HepG2 (cell line): ENCODE results near the gene C5orf24. TPM values are rescaled to one million over a fixed set of nuclear protein-coding genes. Genes with fewer than 3 reads are reported as not detected.
A peak's percentile ranks its signal among the peaks of the same experiment; 100 is the strongest.

Experiments
- ATAC-seq: fragments of 200-7000 bp; cut with Tn5 transposase; 3 replicates; pipeline ENCODE4 v1.9.1; 2020; ENCODE audit warnings: mild to moderate bottlenecking, moderate library complexity
- BruUV-seq: library from RNA; stranded (reverse); fragments of 400-500 nt; replicated peaks from 2 replicates; lab custom pipeline; 2021; lab: Mats Ljungman, UMichigan
- CTCF ChIA-PET: fragments of 300-600 bp; formaldehyde crosslinking; extraction: SDS; loops from one replicate; lab custom pipeline; 2021; ENCODE audit warnings: low total read pairs, inconsistent platforms, low intra/inter-chr PET ratio; lab: Yijun Ruan, JAX
- POLR2A ChIA-PET: fragments of 350-600 bp; sonication (Branson Sonifier 250); formaldehyde crosslinking; loops from one replicate; lab custom pipeline; 2020; ENCODE audit warnings: antibody characterized with exemption, inconsistent platforms; lab: Yijun Ruan, JAX
- DNase-seq: peaks from one replicate; pipeline ENCODE4 v3.0.0-alpha.2; 2015; ENCODE audit warnings: low spot score
- FAIRE-seq: peaks from 3 replicates; lab custom pipeline; 2011; peaks lifted over from hg19 to GRCh38; lab: Jason Lieb, UNC
- H2AFZ ChIP-seq: one replicate; pipeline ENCODE4 v1.6.1; 2011; ENCODE audit warnings: low read length, inconsistent platforms
- H3K27ac ChIP-seq: fragments of 300-600 bp; 3 replicates; pipeline ENCODE4 v1.8.0; 2011; ENCODE audit warnings: mixed run types, mild to moderate bottlenecking, mixed read lengths, low read length, inconsistent platforms; ENCODE audit not compliant: insufficient read depth; ENCODE audit errors: extremely low read length
- H3K27me3 ChIP-seq, 2 experiments: fragments of 200-600 bp in 1 of 2; 2 replicates in 1 of 2; 3 replicates in 1 of 2; pipeline versions ENCODE4 v1.6.0 to v1.8.0; 2011; ENCODE audit warnings: low read length in 2 of 2, mild to moderate bottlenecking in 2 of 2, moderate library complexity in 2 of 2, inconsistent platforms in 1 of 2; ENCODE audit not compliant: insufficient read depth in 2 of 2, control insufficient read depth in 1 of 2
- H3K36me3 ChIP-seq, 2 experiments: fragments of 200-600 bp in 1 of 2; replicated peaks in 1 of 2; 2 replicates in 1 of 2; 3 replicates in 1 of 2; pipeline versions ENCODE4 v1.5.1 to v1.8.0; 2011; ENCODE audit warnings: low read length in 2 of 2, inconsistent platforms in 1 of 2; ENCODE audit not compliant: insufficient read depth in 2 of 2, control insufficient read depth in 1 of 2
- H3K4me1 ChIP-seq: 2 replicates; pipeline ENCODE4 v1.5.1; 2012; ENCODE audit warnings: low read length, inconsistent platforms; ENCODE audit not compliant: insufficient read depth
- H3K4me2 ChIP-seq: 2 replicates; pipeline ENCODE4 v1.6.0; 2011; ENCODE audit warnings: low read depth, low read length, inconsistent platforms
- H3K4me3 ChIP-seq, 3 experiments: fragments of 200-600 bp in 1 of 3; sonication (generic), shearing (Covaris generic) in 1 of 3; replicated peaks in 1 of 3; 2 replicates each; pipeline ENCODE4 v1.5.1; 2011 to 2016; ENCODE audit warnings: low read length in 3 of 3, inconsistent platforms in 2 of 3, low read depth in 2 of 3, mild to moderate bottlenecking in 2 of 3, control low read depth in 1 of 3, mixed read lengths in 1 of 3; ENCODE audit not compliant: insufficient read depth in 1 of 3
- H3K79me2 ChIP-seq: one replicate; pipeline ENCODE4 v1.6.1; 2011; ENCODE audit warnings: low read length, inconsistent platforms; ENCODE audit not compliant: insufficient read depth
- H3K9ac ChIP-seq: 2 replicates; pipeline ENCODE4 v1.6.0; 2011; ENCODE audit warnings: mild to moderate bottlenecking, low read depth, low read length, inconsistent platforms; ENCODE audit not compliant: insufficient read depth
- H3K9me3 ChIP-seq: 2 replicates; pipeline ENCODE4 v1.5.1; 2012; ENCODE audit warnings: mild to moderate bottlenecking, low read length
- H4K20me1 ChIP-seq: 2 replicates; pipeline ENCODE4 v1.6.0; 2011; ENCODE audit warnings: inconsistent platforms, mild to moderate bottlenecking, low read length, moderate library complexity; ENCODE audit not compliant: insufficient read depth
- ARNTL ChIP-seq: sonication (generic); formaldehyde crosslinking; IDR thresholded peaks from 2 replicates; pipeline ENCODE4 v1.4.0; 2020; ENCODE audit warnings: mild to moderate bottlenecking, missing genetic modification reagents
- SNAPC2 ChIP-seq: sonication (generic); formaldehyde crosslinking; IDR thresholded peaks from 2 replicates; pipeline ENCODE4 v1.8.1; 2022; ENCODE audit warnings: mild to moderate bottlenecking, missing genetic modification reagents
- ZGPAT ChIP-seq: IDR thresholded peaks from 2 replicates; pipeline ENCODE4 v1.6.1; 2016; ENCODE audit warnings: mild to moderate bottlenecking
- ZNF282 ChIP-seq: fragments of 450-650 bp; IDR thresholded peaks from 2 replicates; pipeline ENCODE4 v1.6.1; 2018; ENCODE audit not compliant: partially characterized antibody
- WGBS: methylation state at CpG from one replicate; pipeline ENCODE4 v1.1.6; 2017; ENCODE audit warnings: low lambda C conversion rate; 5-methylcytosine and 5-hydroxymethylcytosine counted together
- in situ Hi-C: cut with HindIII; loops from 2 replicates; pipeline ENCODE4 v1.10.0; 2017; ENCODE audit warnings: low pct_unique_long_range_greater_than_20kb; ENCODE audit not compliant: extremely low pct_ligation_motif_present
- intact Hi-C: fragments of 100-400 bp; cut with micrococcal nuclease; formaldehyde crosslinking; loops from one replicate; pipeline ENCODE4 v1.10.0; 2022; ENCODE audit not compliant: unreplicated experiment
- polyA plus RNA-seq, 8 experiments: library from polyadenylated mRNA; depleted of rRNA in 3 of 8; stranded (reverse) in 7 of 8; unstranded in 1 of 8; fragments of >200 nt; fragmentation: Illumina TruSeq in 4 of 8; extraction: Trizol in 4 of 8; gene quantifications; 2 replicates each; pipeline versions ENCODE4 v1.2.1 to v1.2.3, GENCODE V29; 2011 to 2016; ENCODE audit warnings: low read depth in 4 of 8, missing spikeins in 1 of 8, mixed read lengths in 1 of 8; ENCODE audit not compliant: insufficient read depth in 1 of 8
- total RNA-seq, 5 experiments: library from RNA; depleted of rRNA; stranded (reverse); fragments of >200 nt; fragmentation: Illumina TruSeq; extraction: Trizol; gene quantifications; 2 replicates each; pipeline ENCODE4 v1.2.3, GENCODE V29; 2016; ENCODE audit warnings: low read depth in 1 of 5
- TF ChIP-seq, protein P1 (sequence below): sonication (generic); formaldehyde crosslinking; IDR thresholded peaks from 2 replicates; pipeline ENCODE4 v1.8.0; 2022; ENCODE audit warnings: missing genetic modification reagents, mild to moderate bottlenecking, moderate library complexity, borderline replicate concordance
- TF ChIP-seq, protein P2 (sequence below): sonication (generic); formaldehyde crosslinking; IDR thresholded peaks from 2 replicates; pipeline ENCODE4 v1.4.0; 2020; ENCODE audit warnings: missing genetic modification reagents, low read depth, mild to moderate bottlenecking, borderline replicate concordance
- TF ChIP-seq, protein P3 (sequence below): sonication (generic); formaldehyde crosslinking; IDR thresholded peaks from 2 replicates; pipeline ENCODE4 v1.4.0; 2020; ENCODE audit warnings: missing genetic modification reagents, borderline replicate concordance

C5orf24 gene
- total and polyA plus RNA-seq, 2 of the 13 experiments (the other 11 are each of a cell fraction or from before 2014, with no cell fraction given) = 34.6 to 41.5 TPM

DNA sequence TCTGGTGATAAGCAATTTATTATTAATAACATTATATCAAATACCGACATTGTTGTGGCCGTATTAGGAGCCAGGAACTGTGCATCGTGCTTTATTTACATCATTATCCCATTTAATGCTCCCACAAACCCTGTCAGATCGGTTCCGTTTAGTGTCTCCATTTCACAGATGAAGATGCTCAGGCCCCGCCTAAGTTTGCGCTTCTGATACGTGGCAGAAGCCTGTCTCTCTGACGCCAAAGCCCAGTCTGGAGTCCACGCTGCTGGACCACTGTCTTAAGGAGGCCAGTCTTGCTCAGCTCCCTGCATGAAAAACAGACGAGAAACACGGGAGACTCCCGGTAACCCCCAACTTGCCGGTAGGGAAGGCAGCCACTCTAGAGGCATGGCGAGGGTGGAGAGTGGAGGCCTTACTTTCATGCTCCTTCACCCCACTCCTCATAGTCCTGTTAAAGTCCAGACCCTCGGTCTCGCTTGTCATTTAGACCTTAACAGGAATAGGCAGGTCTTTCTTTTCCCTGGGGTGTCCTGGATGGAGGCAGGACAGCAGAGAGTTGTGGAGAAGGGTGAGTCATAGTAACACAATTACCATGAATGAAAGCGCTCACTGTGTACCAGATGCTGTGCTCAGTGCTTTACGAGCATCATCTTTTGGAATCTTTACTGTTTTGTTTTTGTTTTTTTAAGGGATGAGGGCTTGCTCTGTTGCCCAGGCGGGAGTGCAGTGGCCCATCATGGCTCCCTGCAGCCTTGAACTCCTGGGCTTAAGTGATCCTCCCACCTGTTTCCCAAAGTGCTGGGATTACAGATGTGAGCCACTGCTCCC, 29.3 kb downstream of the C5orf24 start:
- Histone ChIP-seq H2AFZ (peak overlapping the region; percentile 89), H3K79me2 (peaks cover 25% of the 10 kb centered on the region), H3K4me1 (peaks cover 31% of the 10 kb centered on the region), H3K27me3 (no peaks in the 10 kb centered on the region; a peak in 1 of 5 replicates), H3K27ac (peak overlapping the region; percentile 84), H3K9me3 (no peaks in the 10 kb centered on the region), H3K4me3 (peak overlapping the region; percentile 72 to 96 (median 94)), H3K9ac (peak overlapping the region; percentile 94), H3K4me2 (peak overlapping the region; percentile 78), H4K20me1 (no peaks in the 10 kb centered on the region), H3K36me3 (peaks cover 0 to 1% of the 10 kb centered on the region in 2 experiments; a peak in 1 of 5 replicates)
- intact Hi-C loops = loop anchor here (2.0 kb wide), 1 partner anchor 30 kb away; the partner anchor contains the start of gene PCBD2
- peak; percentile 48 for DNase-seq
- ATAC-seq = peak; percentile 50
- ChIA-PET CTCF (no interaction called here), POLR2A (interaction anchor here (1.3 to 2.3 kb wide), 6 partner anchors 20 to 282 kb away, joined by 3 to 37 read pairs (median 7); partner anchors contain the start of genes C5orf24, CAMLG and PCBD2)
- peak; percentile 8 for FAIRE-seq
- no TSS peak for BruUV-seq
- WGBS = 6% methylated on average over 16 of the region's 20 CpGs
- in situ Hi-C loops = no loop called here
- TF ChIP-seq ARNTL (CRISPR knock-in tag) (0 out of 2 replicates have a peak, but pooled peaks have one; percentile 10), ZNF282 (no peak), SNAPC2 (CRISPR knock-in tag) (no peak; the same call in 1 of the 2 replicates), ZGPAT (no peak)
- TF ChIP-seq, protein P1, sequence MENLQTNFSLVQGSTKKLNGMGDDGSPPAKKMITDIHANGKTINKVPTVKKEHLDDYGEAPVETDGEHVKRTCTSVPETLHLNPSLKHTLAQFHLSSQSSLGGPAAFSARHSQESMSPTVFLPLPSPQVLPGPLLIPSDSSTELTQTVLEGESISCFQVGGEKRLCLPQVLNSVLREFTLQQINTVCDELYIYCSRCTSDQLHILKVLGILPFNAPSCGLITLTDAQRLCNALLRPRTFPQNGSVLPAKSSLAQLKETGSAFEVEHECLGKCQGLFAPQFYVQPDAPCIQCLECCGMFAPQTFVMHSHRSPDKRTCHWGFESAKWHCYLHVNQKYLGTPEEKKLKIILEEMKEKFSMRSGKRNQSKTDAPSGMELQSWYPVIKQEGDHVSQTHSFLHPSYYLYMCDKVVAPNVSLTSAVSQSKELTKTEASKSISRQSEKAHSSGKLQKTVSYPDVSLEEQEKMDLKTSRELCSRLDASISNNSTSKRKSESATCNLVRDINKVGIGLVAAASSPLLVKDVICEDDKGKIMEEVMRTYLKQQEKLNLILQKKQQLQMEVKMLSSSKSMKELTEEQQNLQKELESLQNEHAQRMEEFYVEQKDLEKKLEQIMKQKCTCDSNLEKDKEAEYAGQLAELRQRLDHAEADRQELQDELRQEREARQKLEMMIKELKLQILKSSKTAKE (CRISPR knock-in tag) = 0 out of 2 replicates have a peak, but pooled peaks have one; percentile 12
- TF ChIP-seq, protein P2, sequence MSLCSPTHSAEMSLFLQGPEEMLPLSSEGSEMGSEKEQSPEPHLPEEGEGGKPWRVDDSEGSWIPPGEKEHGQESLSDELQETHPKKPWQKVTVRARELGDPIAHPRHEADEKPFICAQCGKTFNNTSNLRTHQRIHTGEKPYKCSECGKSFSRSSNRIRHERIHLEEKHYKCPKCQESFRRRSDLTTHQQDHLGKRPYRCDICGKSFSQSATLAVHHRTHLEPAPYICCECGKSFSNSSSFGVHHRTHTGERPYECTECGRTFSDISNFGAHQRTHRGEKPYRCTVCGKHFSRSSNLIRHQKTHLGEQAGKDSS (CRISPR knock-in tag) = no peak
- TF ChIP-seq, protein P3, sequence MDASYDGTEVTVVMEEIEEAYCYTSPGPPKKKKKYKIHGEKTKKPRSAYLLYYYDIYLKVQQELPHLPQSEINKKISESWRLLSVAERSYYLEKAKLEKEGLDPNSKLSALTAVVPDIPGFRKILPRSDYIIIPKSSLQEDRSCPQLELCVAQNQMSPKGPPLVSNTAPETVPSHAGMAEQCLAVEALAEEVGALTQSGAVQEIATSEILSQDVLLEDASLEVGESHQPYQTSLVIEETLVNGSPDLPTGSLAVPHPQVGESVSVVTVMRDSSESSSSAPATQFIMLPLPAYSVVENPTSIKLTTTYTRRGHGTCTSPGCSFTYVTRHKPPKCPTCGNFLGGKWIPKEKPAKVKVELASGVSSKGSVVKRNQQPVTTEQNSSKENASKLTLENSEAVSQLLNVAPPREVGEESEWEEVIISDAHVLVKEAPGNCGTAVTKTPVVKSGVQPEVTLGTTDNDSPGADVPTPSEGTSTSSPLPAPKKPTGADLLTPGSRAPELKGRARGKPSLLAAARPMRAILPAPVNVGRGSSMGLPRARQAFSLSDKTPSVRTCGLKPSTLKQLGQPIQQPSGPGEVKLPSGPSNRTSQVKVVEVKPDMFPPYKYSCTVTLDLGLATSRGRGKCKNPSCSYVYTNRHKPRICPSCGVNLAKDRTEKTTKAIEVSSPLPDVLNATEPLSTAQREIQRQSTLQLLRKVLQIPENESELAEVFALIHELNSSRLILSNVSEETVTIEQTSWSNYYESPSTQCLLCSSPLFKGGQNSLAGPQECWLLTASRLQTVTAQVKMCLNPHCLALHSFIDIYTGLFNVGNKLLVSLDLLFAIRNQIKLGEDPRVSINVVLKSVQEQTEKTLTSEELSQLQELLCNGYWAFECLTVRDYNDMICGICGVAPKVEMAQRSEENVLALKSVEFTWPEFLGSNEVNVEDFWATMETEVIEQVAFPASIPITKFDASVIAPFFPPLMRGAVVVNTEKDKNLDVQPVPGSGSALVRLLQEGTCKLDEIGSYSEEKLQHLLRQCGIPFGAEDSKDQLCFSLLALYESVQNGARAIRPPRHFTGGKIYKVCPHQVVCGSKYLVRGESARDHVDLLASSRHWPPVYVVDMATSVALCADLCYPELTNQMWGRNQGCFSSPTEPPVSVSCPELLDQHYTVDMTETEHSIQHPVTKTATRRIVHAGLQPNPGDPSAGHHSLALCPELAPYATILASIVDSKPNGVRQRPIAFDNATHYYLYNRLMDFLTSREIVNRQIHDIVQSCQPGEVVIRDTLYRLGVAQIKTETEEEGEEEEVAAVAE (CRISPR knock-in tag) = no peak
